HG03103 (cell line): Measurements from ENCODE around the gene PTHLH.

ENCODE experiments used
- ATAC-seq: cut with Tn5 transposase; IDR thresholded peaks from one replicate; pipeline ENCODE4 v1.9.1; 2021; ENCODE audit warnings: low read depth; ENCODE audit not compliant: unreplicated experiment

Gene PTHLH

GRCh38 chr12:27975222-27976136 lies 2.9 kb upstream of the PTHLH start:
- no peak for ATAC-seq

DNA sequence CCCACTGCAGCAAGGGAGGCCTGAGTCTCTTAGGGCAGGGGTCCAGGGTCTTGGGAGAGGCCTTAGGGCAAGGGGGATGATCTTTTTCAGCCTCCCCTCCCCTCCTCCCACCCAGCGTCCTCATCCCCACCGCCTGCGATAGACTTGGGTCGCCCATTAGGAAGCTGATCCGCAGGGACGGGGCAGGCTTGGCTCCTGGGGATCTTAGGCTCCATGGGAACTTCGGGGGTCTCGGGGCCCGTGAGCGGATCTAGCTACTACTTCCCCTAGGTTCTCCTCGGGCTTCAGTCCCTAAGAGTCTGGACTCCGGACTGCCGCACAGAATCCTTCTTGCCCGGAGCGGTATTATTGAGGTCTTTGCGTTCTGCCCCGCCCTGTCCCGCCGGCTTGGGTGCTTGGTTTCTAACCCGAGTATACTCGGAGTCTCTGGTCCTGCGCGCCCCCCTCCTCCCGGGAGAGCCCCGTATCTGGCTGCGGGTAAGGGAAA lies 2.2 kb upstream of the PTHLH start:
- no peak for ATAC-seq

DNA sequence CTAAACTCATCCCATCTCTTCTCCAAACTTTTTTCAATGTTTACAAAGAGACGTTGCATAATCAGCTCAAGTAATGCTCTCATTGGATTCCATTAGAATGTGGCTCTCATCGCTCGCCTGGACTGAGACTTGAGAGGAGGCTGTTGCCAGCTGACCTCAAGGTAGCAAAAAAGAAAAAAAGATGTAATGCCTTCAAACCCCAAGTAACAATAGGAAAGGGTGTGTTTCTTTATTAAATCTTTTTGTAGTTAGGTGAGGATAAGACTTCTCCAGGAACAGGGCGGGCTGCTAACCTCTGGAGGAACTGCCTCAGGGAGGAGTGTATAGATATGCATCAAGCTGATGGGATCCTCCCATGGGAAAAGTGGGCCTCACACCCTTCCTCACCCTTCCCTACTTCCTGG lies 956 bp upstream of the PTHLH start:
- ATAC-seq: no peak

GRCh38 chr12:27971606-27972005 lies 927 bp downstream of the PTHLH start:
- no peak for ATAC-seq

GRCh38 chr12:27971121-27971489 lies 1.4 kb downstream of the PTHLH start:
- ATAC-seq: no peak

GRCh38 chr12:27970401-27971120 lies 2.0 kb downstream of the PTHLH start:
- ATAC-seq: peak; percentile 6

DNA sequence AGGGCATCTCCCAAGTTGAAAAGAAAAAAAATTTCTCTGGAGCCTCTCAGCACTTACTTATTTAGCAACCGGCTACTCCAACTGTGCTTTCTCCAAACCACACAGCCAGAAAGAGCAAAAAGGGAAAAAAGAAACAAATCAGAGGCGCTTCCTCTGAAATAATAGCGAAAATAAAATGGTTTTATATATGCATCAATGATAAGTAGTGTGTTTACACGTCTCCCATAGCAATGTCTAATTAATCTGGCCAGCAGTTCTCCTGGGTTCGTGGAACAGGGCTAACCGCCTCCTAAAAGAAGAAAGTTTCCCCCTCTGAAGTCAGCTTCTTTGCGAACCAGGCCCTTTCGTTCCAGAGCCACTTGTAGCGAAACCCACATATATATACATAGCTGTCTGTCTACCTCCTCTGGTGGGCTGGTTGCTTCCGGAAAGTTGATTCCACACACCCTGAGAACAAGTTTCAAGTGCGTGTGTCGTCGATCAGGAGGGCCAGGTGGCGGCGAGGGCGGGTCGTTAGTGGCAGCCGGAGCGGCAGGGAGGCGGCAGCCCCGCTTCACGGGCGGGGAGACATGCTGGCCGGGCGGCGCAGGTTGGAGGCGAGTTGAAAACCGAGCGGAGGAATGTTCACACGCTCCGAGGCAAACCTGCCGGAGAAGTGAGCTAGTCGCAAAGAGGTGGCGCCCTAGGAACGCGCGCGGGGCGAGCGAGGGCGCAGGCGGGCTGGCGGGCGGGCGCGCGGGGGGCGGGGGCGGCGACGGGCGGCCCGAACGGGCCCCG lies 2.7 kb downstream of the PTHLH start:
- ATAC-seq: peak; percentile 70

DNA sequence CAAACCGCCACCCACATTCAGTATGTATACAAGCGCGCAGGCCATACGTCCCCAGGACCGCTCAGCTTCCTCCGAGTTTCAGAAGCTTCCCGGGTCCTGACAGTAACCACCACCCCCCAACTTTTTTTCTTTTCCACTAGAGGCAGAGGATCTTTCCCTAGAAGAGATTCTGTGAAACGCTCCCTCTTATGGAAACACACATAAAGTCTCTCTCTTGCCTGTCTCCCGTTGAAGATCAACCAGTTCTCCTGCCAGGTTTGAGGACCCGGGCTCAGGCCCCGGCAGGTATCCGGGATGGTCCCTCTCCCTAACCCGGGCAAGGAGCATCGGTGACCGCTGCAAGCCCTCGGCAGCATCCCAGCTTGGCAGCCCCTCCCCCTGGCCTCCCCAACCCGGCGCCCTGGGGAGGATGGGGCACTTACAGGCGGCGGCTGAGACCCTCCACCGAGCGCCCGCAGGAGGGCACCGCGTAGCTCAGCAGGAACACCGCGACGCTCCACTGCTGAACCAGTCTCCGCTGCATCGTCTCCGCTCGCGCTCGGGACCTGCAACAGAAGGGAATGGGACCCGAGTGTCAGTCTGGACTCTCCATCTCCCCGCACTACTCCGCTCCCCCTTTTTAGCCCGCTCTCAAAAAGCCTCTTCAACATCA lies 3.4 kb downstream of the PTHLH start:
- no peak for ATAC-seq

GRCh38 chr12:27967551-27968054 lies 4.9 kb downstream of the PTHLH start:
- ATAC-seq: no peak

DNA sequence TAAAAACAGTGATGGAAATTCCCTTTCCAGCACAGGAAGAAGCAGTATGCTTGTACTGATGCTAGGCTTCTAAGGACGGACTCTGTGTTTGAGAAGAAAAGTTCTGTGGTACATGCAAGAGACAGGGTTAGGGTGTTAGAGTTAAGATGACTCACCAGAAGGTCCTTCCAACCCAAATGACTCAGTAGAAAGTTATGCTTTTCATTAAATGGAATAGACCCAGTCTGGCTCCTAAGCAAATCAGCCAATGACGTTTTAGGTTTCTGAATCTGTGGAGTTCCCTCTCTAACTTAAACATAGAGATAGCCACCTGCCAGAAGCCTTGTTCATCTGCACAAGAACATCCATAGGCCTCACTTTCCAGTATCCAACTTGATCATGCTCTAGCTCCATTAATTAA lies 5.7 kb downstream of the PTHLH start:
- ATAC-seq: no peak

GRCh38 chr12:27965966-27966365 lies 6.6 kb downstream of the PTHLH start:
- no peak for ATAC-seq

DNA sequence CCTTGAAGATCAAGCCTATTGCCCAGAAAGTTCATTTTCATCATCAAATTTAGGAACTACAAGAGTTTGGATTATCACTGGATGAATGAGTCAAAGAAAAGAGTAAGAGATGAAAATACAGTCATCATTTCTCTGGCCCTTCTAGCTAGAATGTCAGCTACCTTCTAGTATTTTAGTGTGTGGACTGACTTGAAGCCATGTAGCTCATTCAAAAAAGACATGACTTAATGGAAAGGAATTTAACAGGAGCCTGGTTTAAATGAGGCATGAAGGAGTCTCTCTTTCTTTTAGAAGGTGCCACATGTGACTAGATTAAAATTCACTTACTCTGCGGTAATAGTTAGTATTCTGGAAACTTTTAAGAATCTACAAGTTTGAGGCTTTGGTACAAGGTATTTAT lies 7.1 kb downstream of the PTHLH start:
- ATAC-seq: no peak

GRCh38 chr12:27964123-27964522 lies 8.4 kb downstream of the PTHLH start:
- no peak for ATAC-seq

GRCh38 chr12:27960821-27961220 lies 11.7 kb downstream of the PTHLH start:
- no peak for ATAC-seq

DNA sequence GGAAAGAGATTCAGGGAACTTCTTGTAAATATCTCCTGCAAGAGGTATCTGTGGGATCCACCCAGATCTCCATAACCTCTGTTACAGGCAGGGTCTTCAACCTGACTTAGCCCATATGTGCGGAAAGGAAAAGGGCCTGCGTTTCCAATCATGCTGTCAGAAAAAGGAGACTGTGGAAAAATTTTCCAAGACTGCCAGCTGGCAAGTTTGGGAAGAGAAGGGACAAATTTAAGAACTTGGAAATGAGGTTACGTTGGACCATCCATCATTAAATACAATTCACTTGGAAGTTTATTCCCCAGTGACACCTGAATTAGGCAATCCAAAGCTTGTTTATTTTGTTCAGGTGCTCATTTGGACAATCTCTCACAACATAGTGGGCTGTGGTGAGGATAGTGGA lies 13.9 kb downstream of the PTHLH start:
- ATAC-seq: no peak

GRCh38 chr12:27957366-27957765 lies 15.2 kb downstream of the PTHLH start:
- ATAC-seq: no peak

GRCh38 chr12:27953817-27954216 lies 18.7 kb downstream of the PTHLH start:
- no peak for ATAC-seq

DNA sequence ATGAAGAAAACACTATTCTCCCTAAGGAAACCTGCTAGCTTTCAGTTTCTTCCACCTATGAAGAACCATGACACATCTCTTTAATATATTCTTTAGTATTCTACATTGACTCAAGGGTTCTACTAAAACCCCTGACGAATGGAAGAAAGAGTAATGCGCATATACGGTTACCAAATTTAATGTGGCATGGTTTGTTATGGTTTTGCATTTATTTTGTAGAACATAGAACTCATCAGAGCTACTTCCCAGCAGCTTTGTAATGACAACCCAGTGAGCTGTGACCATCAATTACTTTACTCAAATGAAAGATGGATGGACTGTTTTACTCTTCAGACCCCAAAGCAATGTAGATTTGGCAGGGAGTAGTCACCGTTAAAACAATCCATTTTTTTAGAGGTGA lies 19.2 kb downstream of the PTHLH start:
- no peak for ATAC-seq

DNA sequence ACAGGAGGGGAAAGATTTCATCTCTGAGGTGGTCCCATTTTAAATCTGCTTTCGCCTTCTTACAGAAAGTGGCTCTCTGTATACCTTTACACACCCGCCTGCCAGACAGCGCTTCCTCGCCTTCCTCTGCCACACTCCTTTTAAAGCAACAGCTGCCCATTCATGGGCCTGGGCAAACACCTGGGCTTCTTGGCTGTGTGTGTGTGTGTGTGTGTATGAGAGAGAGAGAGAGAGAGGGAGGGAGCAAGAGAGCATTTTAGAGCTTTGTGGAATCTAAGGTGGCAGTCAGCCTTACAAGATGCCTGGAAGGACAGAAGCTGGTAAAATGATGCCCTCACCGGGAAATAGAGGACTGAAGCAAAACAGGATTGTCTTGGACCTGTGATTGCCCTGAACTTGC lies 20.0 kb downstream of the PTHLH start:
- ATAC-seq: no peak

GRCh38 chr12:27951898-27952297 lies 20.6 kb downstream of the PTHLH start:
- ATAC-seq: no peak
